ENCODE data around the gene CCDC159. TPM values are rescaled to one million over a fixed set of nuclear protein-coding genes. Genes with fewer than 3 reads are reported as not detected.

The CCDC159 gene
- total and polyA plus RNA-seq, 2 of the 13 experiments (the other 11 are each of a cell fraction or from before 2014, with no cell fraction given) = 1.7 to 6.3 TPM

DNA sequence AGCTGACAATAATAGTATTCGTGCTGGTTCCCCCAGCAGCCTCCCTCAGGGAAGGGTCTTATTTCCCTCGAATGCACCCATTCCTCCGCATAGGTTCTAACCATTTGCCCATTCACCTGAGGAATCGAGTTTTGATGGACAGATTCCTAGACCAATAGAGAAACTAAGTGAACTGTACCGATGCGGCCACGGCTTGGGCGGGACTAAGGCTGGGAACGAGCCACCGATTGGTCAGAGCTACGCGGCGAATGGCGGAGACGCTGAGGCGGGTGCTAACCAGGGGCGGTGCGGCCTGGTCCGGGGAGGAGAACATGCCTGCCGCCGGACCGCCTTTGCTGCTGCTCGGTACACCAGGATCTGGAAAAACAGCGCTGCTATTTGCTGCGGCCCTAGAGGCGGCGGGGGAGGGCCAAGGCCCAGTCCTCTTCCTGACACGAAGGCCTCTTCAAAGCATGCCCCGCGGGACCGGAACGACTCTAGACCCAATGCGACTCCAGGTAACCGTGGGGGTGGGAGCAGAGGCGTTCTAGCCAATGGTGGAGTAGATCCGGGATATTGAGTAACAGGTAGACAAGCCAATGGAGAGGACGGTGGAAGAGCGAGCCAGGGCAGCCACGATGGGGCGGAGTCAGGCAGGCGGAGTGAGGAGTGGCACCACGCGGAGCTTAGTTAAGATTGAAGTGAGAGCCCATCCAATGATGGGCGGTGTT lies 28.3 kb downstream of the CCDC159 start, which contains the start of gene SWSAP1 (continued):
- TF ChIP-seq ZNF672 (CRISPR knock-in tag; IDR thresholded peaks at IDR 0.05) (no peak), ZNF563 (CRISPR knock-in tag; IDR thresholded peaks at IDR 0.05) (peak; percentile 87), RFXANK (CRISPR knock-in tag; IDR thresholded peaks at IDR 0.05) (no peak), MATR3 (CRISPR knock-in tag; IDR thresholded peaks at IDR 0.05) (no peak), ZNF230 (CRISPR knock-in tag; IDR thresholded peaks at IDR 0.05) (peak; percentile 15; the same call in 1 of the 2 replicates), ZNF326 (CRISPR knock-in tag; IDR thresholded peaks at IDR 0.05; ENCODE audit: borderline replicate concordance) (no peak), MBNL3 (CRISPR knock-in tag; conservative IDR thresholded peaks at IDR 0.05) (no peak), KLF16 (CRISPR knock-in tag; IDR thresholded peaks at IDR 0.05) (peak in 1 of 2 experiments; percentile 87; a peak in 2 of 4 replicates), SCMH1 (CRISPR knock-in tag; IDR thresholded peaks at IDR 0.05; ENCODE audit: borderline replicate concordance) (no peak), POLR2AphosphoS5 (IDR thresholded peaks at IDR 0.05; ENCODE audit: low read depth, low read length) (peak; percentile 85), SIX1 (CRISPR knock-in tag; IDR thresholded peaks at IDR 0.05; ENCODE audit: borderline replicate concordance) (no peak), NFIC (IDR thresholded peaks at IDR 0.05; ENCODE audit: low read length) (no peak), TMF1 (CRISPR knock-in tag; IDR thresholded peaks at IDR 0.05; ENCODE audit: low read depth) (no peak; the same call in 1 of the 2 replicates), KMT2A (CRISPR knock-in tag; IDR thresholded peaks at IDR 0.05) (peak; percentile 29; the same call in 1 of the 2 replicates), FOXA3 (CRISPR knock-in tag; IDR thresholded peaks at IDR 0.05) (peak; percentile 45; the same call in 1 of the 2 replicates)
- TF ChIP-seq, protein P1, sequence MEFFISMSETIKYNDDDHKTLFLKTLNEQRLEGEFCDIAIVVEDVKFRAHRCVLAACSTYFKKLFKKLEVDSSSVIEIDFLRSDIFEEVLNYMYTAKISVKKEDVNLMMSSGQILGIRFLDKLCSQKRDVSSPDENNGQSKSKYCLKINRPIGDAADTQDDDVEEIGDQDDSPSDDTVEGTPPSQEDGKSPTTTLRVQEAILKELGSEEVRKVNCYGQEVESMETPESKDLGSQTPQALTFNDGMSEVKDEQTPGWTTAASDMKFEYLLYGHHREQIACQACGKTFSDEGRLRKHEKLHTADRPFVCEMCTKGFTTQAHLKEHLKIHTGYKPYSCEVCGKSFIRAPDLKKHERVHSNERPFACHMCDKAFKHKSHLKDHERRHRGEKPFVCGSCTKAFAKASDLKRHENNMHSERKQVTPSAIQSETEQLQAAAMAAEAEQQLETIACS (CRISPR knock-in tag; IDR thresholded peaks at IDR 0.05) = no peak
- TF ChIP-seq, protein P2, sequence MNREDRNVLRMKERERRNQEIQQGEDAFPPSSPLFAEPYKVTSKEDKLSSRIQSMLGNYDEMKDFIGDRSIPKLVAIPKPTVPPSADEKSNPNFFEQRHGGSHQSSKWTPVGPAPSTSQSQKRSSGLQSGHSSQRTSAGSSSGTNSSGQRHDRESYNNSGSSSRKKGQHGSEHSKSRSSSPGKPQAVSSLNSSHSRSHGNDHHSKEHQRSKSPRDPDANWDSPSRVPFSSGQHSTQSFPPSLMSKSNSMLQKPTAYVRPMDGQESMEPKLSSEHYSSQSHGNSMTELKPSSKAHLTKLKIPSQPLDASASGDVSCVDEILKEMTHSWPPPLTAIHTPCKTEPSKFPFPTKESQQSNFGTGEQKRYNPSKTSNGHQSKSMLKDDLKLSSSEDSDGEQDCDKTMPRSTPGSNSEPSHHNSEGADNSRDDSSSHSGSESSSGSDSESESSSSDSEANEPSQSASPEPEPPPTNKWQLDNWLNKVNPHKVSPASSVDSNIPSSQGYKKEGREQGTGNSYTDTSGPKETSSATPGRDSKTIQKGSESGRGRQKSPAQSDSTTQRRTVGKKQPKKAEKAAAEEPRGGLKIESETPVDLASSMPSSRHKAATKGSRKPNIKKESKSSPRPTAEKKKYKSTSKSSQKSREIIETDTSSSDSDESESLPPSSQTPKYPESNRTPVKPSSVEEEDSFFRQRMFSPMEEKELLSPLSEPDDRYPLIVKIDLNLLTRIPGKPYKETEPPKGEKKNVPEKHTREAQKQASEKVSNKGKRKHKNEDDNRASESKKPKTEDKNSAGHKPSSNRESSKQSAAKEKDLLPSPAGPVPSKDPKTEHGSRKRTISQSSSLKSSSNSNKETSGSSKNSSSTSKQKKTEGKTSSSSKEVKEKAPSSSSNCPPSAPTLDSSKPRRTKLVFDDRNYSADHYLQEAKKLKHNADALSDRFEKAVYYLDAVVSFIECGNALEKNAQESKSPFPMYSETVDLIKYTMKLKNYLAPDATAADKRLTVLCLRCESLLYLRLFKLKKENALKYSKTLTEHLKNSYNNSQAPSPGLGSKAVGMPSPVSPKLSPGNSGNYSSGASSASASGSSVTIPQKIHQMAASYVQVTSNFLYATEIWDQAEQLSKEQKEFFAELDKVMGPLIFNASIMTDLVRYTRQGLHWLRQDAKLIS (CRISPR knock-in tag; IDR thresholded peaks at IDR 0.05) = no peak
- TF ChIP-seq, protein P3, sequence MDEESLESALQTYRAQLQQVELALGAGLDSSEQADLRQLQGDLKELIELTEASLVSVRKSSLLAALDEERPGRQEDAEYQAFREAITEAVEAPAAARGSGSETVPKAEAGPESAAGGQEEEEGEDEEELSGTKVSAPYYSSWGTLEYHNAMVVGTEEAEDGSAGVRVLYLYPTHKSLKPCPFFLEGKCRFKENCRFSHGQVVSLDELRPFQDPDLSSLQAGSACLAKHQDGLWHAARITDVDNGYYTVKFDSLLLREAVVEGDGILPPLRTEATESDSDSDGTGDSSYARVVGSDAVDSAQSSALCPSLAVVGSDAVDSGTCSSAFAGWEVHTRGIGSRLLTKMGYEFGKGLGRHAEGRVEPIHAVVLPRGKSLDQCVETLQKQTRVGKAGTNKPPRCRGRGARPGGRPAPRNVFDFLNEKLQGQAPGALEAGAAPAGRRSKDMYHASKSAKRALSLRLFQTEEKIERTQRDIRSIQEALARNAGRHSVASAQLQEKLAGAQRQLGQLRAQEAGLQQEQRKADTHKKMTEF (CRISPR knock-in tag; IDR thresholded peaks at IDR 0.05) = peak; percentile 90
- TF ChIP-seq, protein P4, sequence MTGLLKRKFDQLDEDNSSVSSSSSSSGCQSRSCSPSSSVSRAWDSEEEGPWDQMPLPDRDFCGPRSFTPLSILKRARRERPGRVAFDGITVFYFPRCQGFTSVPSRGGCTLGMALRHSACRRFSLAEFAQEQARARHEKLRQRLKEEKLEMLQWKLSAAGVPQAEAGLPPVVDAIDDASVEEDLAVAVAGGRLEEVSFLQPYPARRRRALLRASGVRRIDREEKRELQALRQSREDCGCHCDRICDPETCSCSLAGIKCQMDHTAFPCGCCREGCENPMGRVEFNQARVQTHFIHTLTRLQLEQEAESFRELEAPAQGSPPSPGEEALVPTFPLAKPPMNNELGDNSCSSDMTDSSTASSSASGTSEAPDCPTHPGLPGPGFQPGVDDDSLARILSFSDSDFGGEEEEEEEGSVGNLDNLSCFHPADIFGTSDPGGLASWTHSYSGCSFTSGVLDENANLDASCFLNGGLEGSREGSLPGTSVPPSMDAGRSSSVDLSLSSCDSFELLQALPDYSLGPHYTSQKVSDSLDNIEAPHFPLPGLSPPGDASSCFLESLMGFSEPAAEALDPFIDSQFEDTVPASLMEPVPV (CRISPR knock-in tag; IDR thresholded peaks at IDR 0.05) = no peak; the same call in 1 of the 2 replicates
- TF ChIP-seq, protein P5, sequence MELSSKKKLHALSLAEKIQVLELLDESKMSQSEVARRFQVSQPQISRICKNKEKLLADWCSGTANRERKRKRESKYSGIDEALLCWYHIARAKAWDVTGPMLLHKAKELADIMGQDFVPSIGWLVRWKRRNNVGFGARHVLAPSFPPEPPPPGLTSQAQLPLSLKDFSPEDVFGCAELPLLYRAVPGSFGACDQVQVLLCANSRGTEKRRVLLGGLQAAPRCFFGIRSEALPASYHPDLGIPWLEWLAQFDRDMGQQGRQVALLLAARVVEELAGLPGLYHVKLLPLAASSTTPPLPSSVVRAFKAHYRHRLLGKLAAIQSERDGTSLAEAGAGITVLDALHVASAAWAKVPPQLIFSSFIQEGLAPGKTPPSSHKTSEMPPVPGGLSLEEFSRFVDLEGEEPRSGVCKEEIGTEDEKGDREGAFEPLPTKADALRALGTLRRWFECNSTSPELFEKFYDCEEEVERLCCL (CRISPR knock-in tag; IDR thresholded peaks at IDR 0.05; ENCODE audit: borderline replicate concordance) = no peak
